GM21576 (cell line): Measurements from ENCODE around the gene PPRC1.
"Not testable (repeated sequence)": the region's sequence is repeated elsewhere in the genome, so short reads cannot be mapped to it uniquely, and the experiment has no call there.

Experiments
- ATAC-seq: cut with Tn5 transposase; IDR thresholded peaks from one replicate; pipeline ENCODE4 v1.9.1; 2021; ENCODE audit warnings: mild to moderate bottlenecking, moderate library complexity; ENCODE audit not compliant: unreplicated experiment

Gene PPRC1

GRCh38 chr10:102188941-102189898, 56.4 kb downstream of the PPRC1 start:
- not testable (repeated sequence) for ATAC-seq

- no peak for ATAC-seq
Measured at GRCh38 chr10:102191956-102192355, 59.1 kb downstream of the PPRC1 start.

GRCh38 chr10:102195296-102195870, 62.5 kb downstream of the PPRC1 start:
- ATAC-seq = no peak

GRCh38 chr10:102196893-102197292, 64.1 kb downstream of the PPRC1 start:
- ATAC-seq = no peak

GRCh38 chr10:102198027-102198426, 65.2 kb downstream of the PPRC1 start:
- no peak for ATAC-seq
